SU-DHL-6 (cell line): ENCODE measurements around the gene LRPAP1.

Experiments used
- H2AFZ ChIP-seq: fragments of 200-600 bp; sonication (generic); 2 replicates; pipeline ENCODE4 v1.6.1; 2014; ENCODE audit warnings: low read depth, mild to moderate bottlenecking, moderate library complexity, mixed read lengths, antibody characterized with exemption, low read length; ENCODE audit not compliant: severe bottlenecking
- H3F3A ChIP-seq: fragments of 200-600 bp; shearing (Covaris generic); 2 replicates; pipeline ENCODE4 v1.6.0; 2016; ENCODE audit warnings: antibody characterized with exemption, mild to moderate bottlenecking; ENCODE audit not compliant: insufficient read depth
- H3K27ac ChIP-seq: fragments of 200-600 bp; sonication (generic); 2 replicates; pipeline ENCODE4 v1.5.1; 2016; ENCODE audit warnings: low read depth, mild to moderate bottlenecking, low read length, moderate library complexity, mixed read lengths
- H3K27me3 ChIP-seq: fragments of 200-600 bp; sonication (generic), shearing (Covaris generic); 2 replicates; pipeline ENCODE4 v1.6.0; 2014; ENCODE audit warnings: mild to moderate bottlenecking, low read length
- H3K36me3 ChIP-seq: fragments of 200-600 bp; sonication (generic); 2 replicates; pipeline ENCODE4 v1.6.1; 2014; ENCODE audit warnings: mild to moderate bottlenecking, low read length, mixed read lengths
- H3K4me2 ChIP-seq: fragments of 300-600, 200-600 bp; shearing (Covaris generic), sonication (generic); 2 replicates; pipeline ENCODE4 v1.6.0; 2014; ENCODE audit warnings: low read length, low read depth, mild to moderate bottlenecking; ENCODE audit not compliant: poor library complexity, severe bottlenecking
- H3K4me3 ChIP-seq: fragments of 200-600 bp; sonication (generic); 2 replicates; pipeline ENCODE4 v1.5.1; 2014; ENCODE audit warnings: antibody characterized with exemption, low read length, mild to moderate bottlenecking, mixed read lengths; ENCODE audit not compliant: insufficient read depth, poor library complexity, severe bottlenecking
- H3K79me2 ChIP-seq: fragments of 200-600 bp; sonication (generic); 2 replicates; pipeline ENCODE4 v1.6.1; 2014; ENCODE audit warnings: mild to moderate bottlenecking, low read length, moderate library complexity; ENCODE audit not compliant: insufficient read depth
- H3K9ac ChIP-seq: fragments of 200-600 bp; sonication (generic); 2 replicates; pipeline ENCODE4 v1.7.0; 2014; ENCODE audit warnings: mild to moderate bottlenecking, low read length
- H3K9me2 ChIP-seq: fragments of 200-600 bp; sonication (generic); replicated peaks from 2 replicates; pipeline ENCODE4 v1.6.1; 2014; ENCODE audit warnings: low read length; ENCODE audit not compliant: insufficient read depth
- H3K9me3 ChIP-seq: fragments of 200-600 bp; sonication (generic); 2 replicates; pipeline ENCODE4 v1.6.1; 2014; ENCODE audit warnings: low read length, mixed read lengths; ENCODE audit not compliant: insufficient read depth
- H4K20me1 ChIP-seq: fragments of 200-600 bp; sonication (generic); 2 replicates; pipeline ENCODE4 v1.6.1; 2014; ENCODE audit warnings: low read depth, mild to moderate bottlenecking, antibody characterized with exemption, low read length, moderate library complexity, mixed read lengths
- EZH2phosphoT487 ChIP-seq: fragments of 200-600 bp; sonication (generic), shearing (Covaris generic); conservative IDR thresholded peaks from 2 replicates; pipeline ENCODE4 v1.6.1; 2018; ENCODE audit warnings: mild to moderate bottlenecking, antibody characterized with exemption, low read length, moderate library complexity, mixed read lengths
- TF ChIP-seq, protein P1 (sequence below): fragments of 200-600 bp; sonication (generic); IDR thresholded peaks from one replicate; pipeline ENCODE4 v1.5.1; 2017; ENCODE audit warnings: antibody characterized with exemption, mild to moderate bottlenecking, low read length, moderate library complexity; ENCODE audit not compliant: insufficient read depth, poor library complexity, severe bottlenecking

The LRPAP1 gene

DNA sequence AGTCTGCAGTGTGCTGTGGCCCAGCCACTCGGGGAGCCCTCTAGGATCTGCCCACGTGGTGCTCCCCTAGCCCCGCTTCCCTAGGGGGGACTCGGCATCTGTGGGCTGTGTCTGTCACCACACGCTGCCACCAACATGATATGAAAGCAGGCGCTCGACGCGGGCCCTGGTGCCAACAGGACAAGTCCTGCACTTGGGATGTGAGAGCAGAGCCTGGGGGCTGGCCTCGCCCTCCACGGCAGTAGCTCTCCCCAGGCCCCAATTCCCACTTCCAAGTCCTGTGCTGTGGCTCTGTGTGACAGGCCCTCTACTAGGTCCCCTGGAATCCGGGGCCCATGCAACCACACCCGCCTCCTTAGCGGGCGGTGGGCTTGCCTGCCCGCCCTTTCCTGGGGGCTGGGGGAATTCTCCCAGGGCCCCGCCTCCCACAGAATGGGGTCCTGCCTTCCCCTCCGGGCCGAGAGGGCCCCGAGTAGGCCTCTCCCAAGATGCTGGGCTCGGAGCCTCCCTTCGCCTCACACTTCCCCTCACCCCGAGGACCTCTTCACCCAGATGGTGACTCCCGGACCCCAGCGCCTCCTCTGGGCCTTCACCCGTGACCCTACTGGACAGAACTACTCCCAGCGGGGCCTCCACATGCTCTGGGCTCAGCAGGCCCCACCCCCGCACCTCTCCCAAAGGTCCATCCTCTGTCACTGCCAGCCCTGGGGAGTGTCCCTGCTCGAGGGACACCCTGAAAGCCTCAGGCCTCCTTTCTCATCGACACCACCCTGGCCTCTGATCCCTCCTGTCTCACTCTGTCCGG lies 11.2 kb downstream of the LRPAP1 start:
- no peak overlapping the region for H3K27ac ChIP-seq
- H3K4me3 ChIP-seq = no peak overlapping the region
- no peaks in the 10 kb centered on the region for H3F3A ChIP-seq
- no peaks in the 10 kb centered on the region for H3K79me2 ChIP-seq
- no peak overlapping the region for H3K4me2 ChIP-seq
- H3K9me3 ChIP-seq = no peaks in the 10 kb centered on the region
- TF ChIP-seq, protein P1, sequence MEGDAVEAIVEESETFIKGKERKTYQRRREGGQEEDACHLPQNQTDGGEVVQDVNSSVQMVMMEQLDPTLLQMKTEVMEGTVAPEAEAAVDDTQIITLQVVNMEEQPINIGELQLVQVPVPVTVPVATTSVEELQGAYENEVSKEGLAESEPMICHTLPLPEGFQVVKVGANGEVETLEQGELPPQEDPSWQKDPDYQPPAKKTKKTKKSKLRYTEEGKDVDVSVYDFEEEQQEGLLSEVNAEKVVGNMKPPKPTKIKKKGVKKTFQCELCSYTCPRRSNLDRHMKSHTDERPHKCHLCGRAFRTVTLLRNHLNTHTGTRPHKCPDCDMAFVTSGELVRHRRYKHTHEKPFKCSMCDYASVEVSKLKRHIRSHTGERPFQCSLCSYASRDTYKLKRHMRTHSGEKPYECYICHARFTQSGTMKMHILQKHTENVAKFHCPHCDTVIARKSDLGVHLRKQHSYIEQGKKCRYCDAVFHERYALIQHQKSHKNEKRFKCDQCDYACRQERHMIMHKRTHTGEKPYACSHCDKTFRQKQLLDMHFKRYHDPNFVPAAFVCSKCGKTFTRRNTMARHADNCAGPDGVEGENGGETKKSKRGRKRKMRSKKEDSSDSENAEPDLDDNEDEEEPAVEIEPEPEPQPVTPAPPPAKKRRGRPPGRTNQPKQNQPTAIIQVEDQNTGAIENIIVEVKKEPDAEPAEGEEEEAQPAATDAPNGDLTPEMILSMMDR = no peak
- TF ChIP-seq EZH2phosphoT487 = no peak
- H3K27me3 ChIP-seq = no peaks in the 10 kb centered on the region
- H3K9ac ChIP-seq = no peak overlapping the region
- no peaks in the 10 kb centered on the region for H4K20me1 ChIP-seq
- H3K9me2 ChIP-seq = no peaks in the 10 kb centered on the region
- H2AFZ ChIP-seq = no peak overlapping the region
- H3K36me3 ChIP-seq = no peaks in the 10 kb centered on the region

DNA sequence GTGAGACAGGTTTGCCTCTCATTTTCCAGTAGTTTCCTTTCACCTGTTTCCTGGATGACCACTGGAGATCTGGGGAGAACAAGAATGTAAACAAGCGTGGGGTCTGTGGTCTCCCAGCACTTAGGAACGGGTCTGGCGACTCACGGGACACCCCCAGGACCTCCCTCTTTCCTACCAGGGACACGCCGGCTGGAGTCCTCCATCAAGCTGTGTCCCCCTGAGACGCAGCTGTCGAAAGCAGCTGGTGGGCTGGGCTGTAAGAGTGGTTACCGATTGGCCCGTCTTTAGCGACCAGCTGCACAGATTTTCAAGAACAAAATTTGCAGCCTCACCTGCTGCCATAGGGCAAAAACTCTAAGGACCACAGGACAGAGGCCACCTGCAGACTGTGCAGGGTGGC lies 11.9 kb downstream of the LRPAP1 start:
- H3K4me3 ChIP-seq = no peak overlapping the region
- no peak overlapping the region for H3K4me2 ChIP-seq
- no peak overlapping the region for H2AFZ ChIP-seq
- H3K27ac ChIP-seq = no peak overlapping the region
- no peaks in the 10 kb centered on the region for H3K9me3 ChIP-seq
- H3K36me3 ChIP-seq = no peaks in the 10 kb centered on the region
- no peaks in the 10 kb centered on the region for H3K9me2 ChIP-seq
- H3F3A ChIP-seq = no peaks in the 10 kb centered on the region
- H3K9ac ChIP-seq = no peak overlapping the region
- H4K20me1 ChIP-seq = no peaks in the 10 kb centered on the region
- no peaks in the 10 kb centered on the region for H3K27me3 ChIP-seq
- TF ChIP-seq EZH2phosphoT487 = no peak
- TF ChIP-seq, protein P1 = no peak
- no peaks in the 10 kb centered on the region for H3K79me2 ChIP-seq

DNA sequence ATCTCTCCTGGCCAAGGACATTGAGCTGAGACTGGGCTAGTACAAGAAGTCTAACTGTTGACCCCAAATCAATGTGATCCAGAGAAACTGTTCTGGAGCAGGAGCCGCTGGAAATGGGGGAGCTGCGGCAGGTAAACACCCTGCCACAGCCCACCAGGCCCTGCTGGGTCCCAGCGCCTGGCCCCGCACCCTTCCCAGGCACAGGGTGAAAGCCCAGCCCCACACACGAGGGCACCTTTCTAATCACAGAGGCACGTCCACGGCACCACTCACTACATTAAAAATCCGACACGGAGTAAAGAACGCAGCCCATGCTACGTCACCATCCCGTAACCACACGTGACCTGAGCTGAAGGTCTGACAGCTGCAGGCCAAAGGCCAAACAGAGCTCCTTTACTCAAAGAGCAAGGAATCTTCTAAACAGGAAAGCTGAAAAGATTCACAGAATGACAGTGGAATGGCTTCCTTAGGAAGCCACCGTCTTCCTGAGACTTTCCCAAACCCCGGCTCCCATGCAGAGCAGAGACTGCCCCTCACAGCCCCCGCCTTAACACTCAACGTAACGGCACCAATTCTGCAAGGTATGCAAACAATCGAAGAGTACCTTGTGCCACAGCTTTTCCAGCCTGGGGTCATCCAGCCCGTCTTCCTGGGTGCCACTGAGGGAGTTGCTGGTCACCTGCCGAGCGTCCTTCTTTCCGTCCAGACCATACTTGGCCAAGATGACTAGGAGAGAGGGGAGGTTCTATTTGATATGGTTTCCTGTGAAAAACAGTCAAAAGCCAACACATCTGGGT lies 12.6 kb downstream of the LRPAP1 start:
- Histone ChIP-seq H3K27ac (no peak overlapping the region), H3K79me2 (no peaks in the 10 kb centered on the region), H3K9me2 (no peaks in the 10 kb centered on the region), H3K4me3 (no peak overlapping the region), H3K9ac (no peak overlapping the region), H3K27me3 (no peaks in the 10 kb centered on the region), H3K4me2 (no peak overlapping the region), H4K20me1 (no peaks in the 10 kb centered on the region), H3F3A (no peaks in the 10 kb centered on the region), H2AFZ (no peak overlapping the region), H3K9me3 (no peaks in the 10 kb centered on the region), H3K36me3 (no peaks in the 10 kb centered on the region)
- TF ChIP-seq EZH2phosphoT487 = no peak
- TF ChIP-seq, protein P1 = no peak
